ENCODE results near the gene TMEM181. TPM values are rescaled to one million over a fixed set of nuclear protein-coding genes. Genes with fewer than 3 reads are reported as not detected.

TMEM181 gene
- polyA plus RNA-seq, 1 of the 3 experiments (the other 2 are of a cell fraction), result 19.5 TPM

- no peaks in the 10 kb centered on the region for H4K20me1 ChIP-seq (ENCODE audit: insufficient read depth)
- no peak overlapping the region for H3K4me2 ChIP-seq
- ChIA-PET POLR2A (no interaction called here), CTCF (interaction anchor here (1.1 kb wide), 1 partner anchor 373 kb away, joined by 3 read pairs; no protein-coding TSS in a partner anchor)
- no peaks in the 10 kb centered on the region for H3K79me2 ChIP-seq (ENCODE audit: insufficient read depth)
- no peak overlapping the region for H3K9ac ChIP-seq
- no peak overlapping the region for H3K4me3 ChIP-seq (ENCODE audit: low read depth in 2 of 2, low read length in 1 of 2)
- H3K27ac ChIP-seq (ENCODE audit: low read depth in 2 of 2, low read length in 1 of 2), result no peak overlapping the region
- H3K4me1 ChIP-seq (ENCODE audit: control insufficient read depth in 1 of 2, insufficient read depth in 2 of 2, low read depth in 1 of 2, low read length in 1 of 2), result no peaks in the 10 kb centered on the region
- TF ChIP-seq POLR2AphosphoS5 (IDR thresholded peaks at IDR 0.05; ENCODE audit: low read depth, low read length) (no peak), TCF12 (IDR thresholded peaks at IDR 0.05) (no peak), SMC3 (IDR thresholded peaks at IDR 0.05; ENCODE audit: low read depth, low read length) (no peak), IRF3 (IDR thresholded peaks at IDR 0.05; ENCODE audit: low read depth, low read length) (no peak), MAX (IDR thresholded peaks at IDR 0.05; ENCODE audit: low read depth) (no peak), SIN3A (IDR thresholded peaks at IDR 0.05; ENCODE audit: borderline replicate concordance, low read depth, low read length) (no peak), TAF1 (IDR thresholded peaks at IDR 0.05; ENCODE audit: borderline replicate concordance, low read depth, low read length) (no peak), GABPA (IDR thresholded peaks at IDR 0.05; ENCODE audit: low read depth) (no peak), RFX5 (IDR thresholded peaks at IDR 0.05; ENCODE audit: low read length) (no peak), ELF1 (IDR thresholded peaks at IDR 0.05) (no peak), ZBTB33 (IDR thresholded peaks at IDR 0.05; ENCODE audit: borderline replicate concordance, low read depth) (no peak), NFIC (IDR thresholded peaks at IDR 0.05; ENCODE audit: borderline replicate concordance) (no peak), RAD21 (IDR thresholded peaks at IDR 0.05; ENCODE audit: low read length) (no peak), JUND (IDR thresholded peaks at IDR 0.05) (no peak), CTCF (IDR thresholded peaks at IDR 0.05) (no peak), USF1 (IDR thresholded peaks at IDR 0.05; ENCODE audit: borderline replicate concordance, low read depth) (no peak), FOXM1 (IDR thresholded peaks at IDR 0.05; ENCODE audit: low read depth) (no peak)
- H3K36me3 ChIP-seq (replicated peaks in 1 of 2; ENCODE audit: control insufficient read depth in 1 of 2, insufficient read depth in 2 of 2, low read length in 1 of 2), result peaks cover 39 to 51% of the 10 kb centered on the region in 2 experiments
- H3F3A ChIP-seq (replicated peaks; ENCODE audit: insufficient read depth), result no peaks in the 10 kb centered on the region
- no peaks in the 10 kb centered on the region for H3K27me3 ChIP-seq (ENCODE audit: insufficient read depth)
- no peak for DNase-seq
- no peaks in the 10 kb centered on the region for H3K9me2 ChIP-seq
- H2AFZ ChIP-seq (ENCODE audit: low read depth), result no peak overlapping the region
- WGBS (ENCODE audit: low lambda C conversion rate), result 97% methylated on average over 6 of the region's 8 CpGs
- H3K9me3 ChIP-seq, result no peaks in the 10 kb centered on the region
These were observed 26.8 kb downstream of the TMEM181 start for GRCh38 chr6:158586652-158587051.
